ENCODE data around the gene PATJ.

PATJ gene

DNA sequence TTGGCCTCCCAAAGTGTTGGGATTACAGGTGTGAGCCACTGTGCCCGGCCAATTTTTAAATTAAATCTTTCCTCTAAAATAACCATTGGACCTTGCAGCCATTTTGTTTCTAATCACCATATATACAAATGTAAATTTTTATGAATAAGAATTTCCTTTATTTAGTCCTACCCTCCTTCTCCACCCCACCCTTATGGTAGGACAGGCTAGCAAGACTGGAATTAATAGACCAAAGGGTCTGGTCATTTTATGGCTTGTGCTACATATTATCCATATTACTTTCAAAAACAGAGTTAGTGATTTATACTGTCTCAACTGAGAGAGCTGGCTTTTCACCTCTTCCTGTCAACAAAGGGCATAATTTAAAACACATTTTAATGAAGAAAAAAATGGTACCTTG is 478.9 kb downstream of the PATJ start:
- no peak for DNase-seq

DNA sequence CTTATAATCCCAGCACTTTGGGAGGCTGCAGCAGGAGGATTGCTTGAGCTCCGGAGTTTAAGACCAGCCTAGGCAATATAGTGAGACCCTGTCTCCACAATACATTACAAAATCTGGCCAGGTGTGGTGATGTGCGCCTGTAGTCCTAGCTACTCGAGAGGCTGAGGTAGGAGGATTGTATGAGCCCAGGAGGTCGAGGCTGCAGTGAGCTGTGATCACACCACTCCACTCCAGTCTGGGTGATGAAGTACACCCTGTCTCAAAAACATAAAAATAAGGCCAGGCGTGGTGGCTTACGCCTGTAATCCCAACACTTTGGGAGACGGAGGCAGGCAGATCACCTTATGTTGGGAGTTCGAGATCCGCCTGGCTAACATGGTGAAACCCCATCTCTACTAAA is 480.0 kb downstream of the PATJ start:
- no peak for DNase-seq

DNA sequence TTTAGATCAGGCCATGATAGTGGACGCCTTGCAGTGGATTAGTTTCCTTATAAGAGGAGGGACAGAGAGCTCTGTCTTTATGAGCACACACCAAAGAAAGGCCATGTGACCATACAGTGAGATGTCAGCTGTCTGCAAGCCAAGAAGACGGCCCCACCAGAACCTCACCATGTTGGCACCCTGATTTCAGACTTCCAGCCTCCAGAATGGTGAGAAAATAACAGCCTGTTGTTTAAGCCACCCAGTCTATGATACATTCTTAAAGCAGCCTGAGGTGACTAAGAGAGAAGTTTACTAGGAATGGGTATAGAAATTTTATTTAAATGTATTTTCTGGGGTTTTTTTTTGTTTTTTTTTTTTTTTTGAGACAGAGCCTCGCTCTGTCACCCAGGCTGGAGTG is 481.9 kb downstream of the PATJ start:
- DNase-seq, result no peak

DNA sequence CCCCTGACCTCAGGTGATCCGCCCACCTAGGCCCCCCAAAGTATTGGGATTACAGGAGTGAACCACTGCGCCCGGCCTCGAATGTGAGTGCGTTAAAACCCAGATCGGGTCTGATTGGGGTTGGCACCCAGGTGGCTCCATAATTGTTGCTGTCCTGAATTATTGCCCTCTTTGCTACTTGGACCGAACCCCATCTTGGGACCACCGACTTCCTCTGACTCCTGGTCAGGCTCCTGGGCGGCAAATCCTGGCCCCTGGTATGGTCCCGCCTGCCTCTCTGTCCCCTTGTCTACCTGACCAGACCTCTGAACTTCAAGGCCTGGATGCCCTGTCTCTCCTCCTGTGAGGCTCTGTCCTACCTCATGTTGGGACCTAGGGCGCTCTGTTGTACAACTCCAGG is 485.2 kb downstream of the PATJ start:
- no peak for DNase-seq
